DMS114 treated with DMSO at 0.1 percent for 48 hours (cell line): ENCODE data around the gene MRPL53.
"Not testable (repeated sequence)": the region's sequence is repeated elsewhere in the genome, so short reads cannot be mapped to it uniquely, and the experiment has no call there.

Source experiments
- DNase-seq: peaks from one replicate; lab custom pipeline; 2025; ENCODE audit not compliant: unreplicated experiment; lab: John Stamatoyannopoulos, UW

The MRPL53 gene

GRCh38 chr2:74502720-74503505 is 30.4 kb upstream of the MRPL53 start:
- DNase-seq, result no peak

DNA sequence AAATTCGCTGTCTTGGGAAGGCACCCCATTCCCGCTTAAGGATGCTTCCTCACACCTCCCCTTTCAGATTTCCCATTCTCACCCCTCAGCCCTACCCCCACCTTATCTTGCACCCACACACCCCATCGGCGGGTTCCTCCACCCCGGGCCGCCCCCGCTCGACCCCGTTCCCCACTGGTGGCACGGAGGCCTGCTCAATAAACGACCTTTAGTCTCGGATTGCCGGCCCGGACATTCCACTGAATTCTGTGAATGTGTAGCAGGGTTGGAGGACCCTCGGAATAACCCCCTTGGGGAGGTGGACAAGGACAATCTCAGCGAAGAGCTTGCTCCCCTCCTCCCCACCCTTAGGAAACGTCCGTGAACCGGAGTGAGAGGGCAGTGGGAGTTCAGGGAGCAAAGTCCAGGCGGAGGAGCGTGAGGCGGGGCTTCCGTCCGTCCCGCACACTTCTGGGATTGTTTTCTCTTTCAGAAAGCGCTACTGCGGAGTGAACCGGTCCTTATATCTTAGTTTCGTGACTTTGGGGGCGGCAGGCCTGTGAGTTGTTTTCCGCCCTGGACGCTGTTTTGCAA is 29.8 kb upstream of the MRPL53 start:
- DNase-seq, result no peak

GRCh38 chr2:74501335-74502071 is 29.0 kb upstream of the MRPL53 start:
- DNase-seq, result no peak

DNA sequence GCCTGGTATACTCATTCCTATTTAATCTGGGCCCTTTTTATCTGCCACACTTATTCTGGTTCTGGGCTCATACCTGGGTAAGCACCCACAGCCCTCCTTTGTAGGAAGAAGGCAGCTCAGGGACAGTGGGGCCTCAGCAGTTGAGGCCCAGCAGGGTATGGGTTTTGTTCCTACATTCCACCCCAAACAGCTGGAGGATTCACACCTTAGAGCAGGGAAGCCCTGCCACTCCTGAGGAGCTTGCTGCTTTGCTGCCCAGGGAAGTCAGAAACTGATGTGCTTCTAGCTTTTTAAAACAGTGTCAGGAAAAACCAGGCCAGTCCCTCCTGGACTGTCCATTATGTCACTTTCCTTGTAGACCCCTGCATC is 28.1 kb upstream of the MRPL53 start:
- no peak for DNase-seq

DNA sequence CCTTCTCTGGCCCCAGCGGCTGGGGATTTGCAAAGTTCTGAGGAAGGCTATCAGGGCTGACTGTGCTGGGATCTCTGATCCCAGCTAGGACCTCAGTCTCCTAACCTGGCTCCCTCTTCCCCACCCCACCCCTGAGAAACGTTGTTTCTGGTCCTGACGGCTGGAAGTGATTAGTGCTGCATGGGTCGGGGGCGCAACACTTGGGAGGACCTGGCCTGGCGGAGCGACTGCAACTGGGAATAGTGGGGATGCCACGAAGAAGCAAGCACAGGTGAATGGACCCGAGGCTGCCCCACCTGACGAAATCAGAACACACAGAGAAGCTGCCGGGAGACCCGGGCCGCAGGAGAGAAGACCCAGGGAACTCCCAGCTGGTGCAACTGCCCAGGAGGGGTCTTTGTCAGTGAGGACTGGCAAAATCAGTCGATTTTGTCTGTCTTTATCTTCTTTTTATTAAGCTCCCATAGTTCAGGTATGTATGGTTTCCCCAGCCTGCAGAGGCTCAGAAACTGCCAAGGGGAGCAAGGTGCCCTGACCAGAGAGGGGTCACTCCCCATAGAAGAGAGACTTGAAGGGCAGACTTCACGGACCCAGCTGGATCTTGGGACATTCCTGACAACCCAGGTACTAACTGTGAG is 27.6 kb upstream of the MRPL53 start:
- no peak for DNase-seq

DNA sequence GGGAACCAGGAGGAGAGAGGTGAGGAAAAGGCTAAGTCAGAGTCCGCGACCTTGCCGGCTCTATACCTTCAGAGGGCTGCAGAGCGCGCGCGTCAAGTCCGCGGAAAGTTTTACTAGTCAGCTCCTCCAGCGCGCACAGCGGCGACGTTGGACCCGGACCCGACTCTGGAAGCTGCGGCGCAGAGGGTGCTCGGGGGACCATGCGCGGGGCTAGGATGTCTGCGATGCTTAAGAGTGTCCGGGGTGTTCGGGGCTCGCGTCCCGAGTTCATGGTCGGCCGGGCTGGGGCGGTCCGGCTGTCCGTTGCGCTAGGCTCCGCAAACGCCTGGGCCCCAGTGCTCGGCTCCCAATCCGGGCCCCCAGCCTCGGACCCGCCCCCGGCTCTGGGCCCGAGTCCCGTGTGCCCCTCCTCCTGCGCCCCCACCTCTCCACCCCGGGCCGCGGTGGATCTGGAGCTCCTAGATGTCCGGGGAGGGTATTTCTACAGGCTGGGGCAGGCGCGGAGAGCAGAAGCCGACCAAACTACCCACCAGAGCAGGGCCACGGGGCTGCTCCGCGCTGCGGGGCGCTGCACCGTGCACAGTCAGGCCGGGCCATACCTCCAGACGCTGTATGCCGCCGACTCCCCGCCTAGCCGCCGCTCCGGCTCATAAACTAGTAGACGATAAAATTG is 26.9 kb upstream of the MRPL53 start, which contains the start of gene LBX2:
Gene LBX2 (minus strand): TSS at position 337 of the 673 bp plus-strand sequence. CDS start 66 bp downstream, at position 271.
- no peak for DNase-seq

DNA sequence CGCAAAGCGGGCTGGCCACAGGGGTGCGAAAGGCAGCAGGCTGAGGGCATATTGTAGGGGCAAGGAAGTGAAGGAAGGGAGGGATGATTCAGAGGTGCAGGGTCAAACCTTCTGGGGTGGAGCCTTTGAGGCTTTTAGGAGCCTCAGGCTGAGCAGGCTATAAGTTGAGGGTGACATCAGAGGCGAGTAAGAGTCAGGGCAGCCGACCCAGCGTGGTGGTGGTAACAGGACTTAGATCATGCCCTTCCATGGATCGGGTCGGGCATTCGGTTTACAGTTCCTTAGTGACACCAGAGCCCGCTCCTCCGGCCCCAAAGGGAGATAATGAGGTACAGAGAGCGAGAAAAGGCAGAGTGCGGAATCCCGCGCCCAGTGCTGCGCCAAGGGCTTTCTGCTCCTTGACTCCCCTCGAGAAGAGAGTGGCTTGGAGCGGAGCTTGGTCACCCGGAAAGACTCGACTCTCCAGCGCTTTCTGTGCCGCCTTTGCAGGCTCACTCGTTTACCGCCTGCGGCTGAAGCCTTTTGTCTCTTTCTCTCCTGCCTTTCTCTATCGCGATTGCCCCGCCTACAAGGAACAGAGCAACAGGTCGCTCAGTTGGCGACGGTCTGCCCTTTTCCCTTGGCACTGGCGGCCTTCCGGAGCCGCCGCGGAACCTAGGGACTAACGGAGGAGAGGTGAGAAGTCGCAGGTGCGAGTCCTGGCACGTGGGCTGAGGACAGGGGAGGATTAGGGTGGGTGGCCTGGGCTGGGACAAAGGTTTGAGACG is 26.2 kb upstream of the MRPL53 start:
- no peak for DNase-seq

GRCh38 chr2:74497777-74498499 is 25.5 kb upstream of the MRPL53 start:
- no peak for DNase-seq

DNA sequence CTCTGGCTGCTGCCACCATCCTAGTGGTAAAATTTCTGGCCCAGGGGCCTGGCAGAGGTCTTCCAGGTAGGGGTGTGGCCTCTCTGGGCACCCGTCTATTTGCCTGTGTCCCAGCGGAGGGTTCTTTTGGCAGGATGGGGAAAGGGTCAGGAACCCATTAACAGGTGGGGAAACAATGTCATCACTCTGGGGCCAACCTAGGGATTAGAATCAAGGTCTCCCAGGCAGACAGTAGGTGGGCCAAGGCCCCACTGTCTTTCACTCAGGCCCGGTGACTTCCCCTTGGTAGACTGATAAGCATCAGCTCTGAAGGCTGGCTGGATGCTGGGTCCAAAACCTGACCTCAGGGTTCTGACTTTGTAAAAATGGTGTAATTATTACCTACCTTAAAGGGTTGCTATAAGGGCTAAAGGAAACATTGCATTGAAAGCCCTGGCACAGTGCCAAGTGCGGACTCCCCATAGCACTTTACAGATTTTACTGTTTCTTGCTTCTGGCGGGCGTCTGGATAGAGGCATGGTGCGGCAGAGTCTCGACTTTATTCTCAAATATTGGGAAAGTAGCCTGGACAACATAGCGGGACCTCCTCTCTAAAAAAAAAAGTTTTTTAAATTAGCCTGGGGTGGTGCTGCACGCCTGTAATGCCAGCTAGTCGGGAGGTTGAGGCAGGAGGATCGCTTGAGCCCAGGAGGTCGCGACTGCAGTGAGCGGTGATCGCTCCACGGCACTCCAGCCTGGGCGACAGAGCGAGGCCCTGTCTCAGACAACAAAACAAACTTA is 24.7 kb upstream of the MRPL53 start:
- no peak for DNase-seq

DNA sequence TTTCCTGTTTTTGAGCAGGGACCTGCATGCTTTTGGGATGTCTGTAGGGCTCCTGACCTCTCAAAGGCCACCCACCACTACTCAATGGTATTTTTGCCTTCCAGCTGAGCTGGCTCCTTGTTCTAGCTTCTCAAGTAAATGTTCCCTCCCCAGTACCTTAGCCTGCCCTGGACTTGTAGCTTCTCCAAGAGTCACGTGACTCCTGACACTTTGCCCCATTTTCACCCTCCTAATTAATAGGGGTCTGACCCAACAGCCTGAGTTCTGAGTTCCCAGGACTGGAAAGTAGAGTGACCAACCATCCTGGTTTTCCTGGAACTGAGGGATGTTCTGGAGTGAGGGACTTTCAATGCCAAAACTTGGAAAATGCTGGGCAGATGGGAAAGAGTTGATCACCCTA is 23.0 kb upstream of the MRPL53 start:
- no peak for DNase-seq

DNA sequence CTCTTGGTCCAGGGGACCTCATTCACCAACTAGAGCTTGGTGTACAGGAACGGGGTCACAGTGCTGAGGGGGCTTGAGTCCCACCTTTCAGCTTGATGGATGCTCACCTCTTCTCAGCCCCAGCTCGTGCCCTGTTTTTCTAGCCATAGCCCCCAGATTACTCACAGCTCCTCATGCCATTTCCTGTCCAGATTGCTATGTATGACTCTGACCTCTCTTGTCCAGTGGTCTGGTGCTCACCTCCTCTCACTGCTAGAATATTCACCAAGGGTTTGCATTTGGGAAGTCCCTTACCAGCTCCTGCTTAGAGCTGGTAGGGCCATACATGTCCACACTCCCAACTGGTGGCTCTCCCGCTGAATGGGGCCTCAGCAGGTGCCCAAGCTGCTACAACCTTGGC is 21.1 kb upstream of the MRPL53 start:
- DNase-seq, result no peak

GRCh38 chr2:74491648-74492544 is 19.4 kb upstream of the MRPL53 start:
- no peak for DNase-seq

DNA sequence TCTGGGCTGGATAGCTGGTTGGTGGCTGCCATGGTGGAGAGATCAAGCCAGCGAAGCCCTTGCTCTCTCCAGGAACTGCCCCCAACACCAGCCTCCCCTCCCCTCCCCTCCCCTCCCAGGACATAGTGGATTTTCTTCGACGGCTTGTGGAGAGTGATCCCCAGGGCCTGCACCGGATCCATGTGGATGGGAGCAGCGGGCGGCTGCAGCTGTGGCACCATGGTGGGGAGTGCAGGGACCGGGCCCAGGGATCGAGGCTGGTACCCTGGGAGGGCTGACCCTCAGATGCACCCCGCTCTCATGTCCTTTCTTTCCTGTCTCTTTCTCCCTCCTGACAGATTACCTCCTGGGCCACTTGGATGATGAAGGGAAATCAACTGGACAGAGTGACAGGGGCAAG is 17.4 kb upstream of the MRPL53 start:
- no peak for DNase-seq

DNA sequence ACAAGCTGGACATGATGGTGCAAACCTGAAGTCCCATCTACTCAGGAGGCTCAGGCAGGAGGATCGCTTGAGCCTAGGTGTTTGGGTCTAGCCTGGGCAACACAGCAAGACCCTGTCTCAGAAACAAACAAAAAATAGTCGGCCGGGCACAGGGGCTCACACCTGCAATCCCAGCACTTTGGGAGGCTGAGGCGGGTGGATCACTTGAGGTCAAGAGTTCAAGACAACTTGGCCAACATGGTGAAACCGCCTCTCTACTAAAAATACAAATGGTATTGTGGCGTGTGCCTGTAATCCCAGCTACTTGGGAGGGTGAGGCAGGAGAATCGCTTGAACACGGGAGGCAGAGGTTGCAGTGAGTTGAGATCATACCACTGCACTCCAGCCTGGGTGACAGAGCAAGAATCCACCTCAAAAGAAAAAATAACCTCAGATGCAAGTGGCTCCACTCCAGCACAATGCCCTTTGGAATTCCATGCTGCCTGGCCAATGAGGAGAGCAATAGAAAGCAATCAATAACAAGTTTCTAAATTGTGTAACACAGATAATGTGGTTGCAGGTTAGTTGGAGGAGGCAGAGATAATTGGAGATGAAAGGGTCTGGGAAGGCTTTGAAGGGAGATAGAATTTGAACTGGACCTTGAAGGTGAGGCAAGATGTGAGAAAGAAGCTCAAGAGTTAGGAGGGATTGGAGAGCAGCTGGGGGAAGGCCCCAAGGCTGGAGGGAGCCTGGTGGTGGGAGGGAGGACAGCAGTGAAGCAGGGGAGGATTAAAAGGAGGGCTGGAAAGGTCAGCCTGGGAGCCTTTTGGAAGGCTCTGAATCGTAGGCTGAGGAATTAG is 16.4 kb upstream of the MRPL53 start:
- DNase-seq, result no peak

DNA sequence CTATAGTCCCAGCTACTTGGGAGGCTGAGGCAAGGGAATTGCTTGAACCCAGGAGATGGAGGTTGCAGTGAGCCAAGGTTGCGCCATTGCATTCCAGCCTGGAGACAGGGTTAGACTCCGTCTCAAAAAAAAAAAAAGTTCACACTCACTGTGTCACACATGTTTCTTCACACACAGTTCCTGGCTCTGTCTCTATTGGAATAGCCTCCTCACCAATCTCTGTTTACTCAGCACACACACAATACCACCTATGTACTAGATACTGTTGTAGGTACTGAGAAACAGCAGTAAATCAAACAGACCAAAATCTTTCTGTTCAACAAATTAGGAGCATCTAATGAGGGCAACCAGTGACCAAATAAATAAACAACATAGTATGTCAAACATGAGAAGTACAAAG is 13.7 kb upstream of the MRPL53 start:
- no peak for DNase-seq

- not testable (repeated sequence) for DNase-seq
Measured at GRCh38 chr2:74483675-74484164, 11.2 kb upstream of the MRPL53 start.
